Endothelial cell of umbilical vein (primary cell): ENCODE results near the gene ATAT1. TPM values are rescaled to one million over a fixed set of nuclear protein-coding genes. Genes with fewer than 3 reads are reported as not detected.

Experiments
- BruUV-seq: library from RNA; stranded (reverse); fragments of 400-500 nt; replicated peaks from 2 replicates; lab custom pipeline; 2021; lab: Mats Ljungman, UMichigan
- CTCF ChIA-PET: fragments of 300-600, 350-600 bp; sonication (Branson Sonifier 250); formaldehyde crosslinking; loops from one replicate; lab custom pipeline; 2021; ENCODE audit warnings: antibody characterized with exemption, inconsistent platforms; lab: Charles Lee
- POLR2A ChIA-PET: fragments of 300-600, 350-600 bp; sonication (Branson Sonifier 250); formaldehyde crosslinking; loops from one replicate; lab custom pipeline; 2021; ENCODE audit warnings: antibody characterized with exemption, inconsistent platforms; lab: Charles Lee
- DNase-seq: peaks from one replicate; pipeline ENCODE4 v3.0.0-alpha.2; 2011; ENCODE audit warnings: low read depth, low spot score
- FAIRE-seq: peaks from 2 replicates; lab custom pipeline; 2011; peaks lifted over from hg19 to GRCh38; lab: Jason Lieb, UNC
- H2AFZ ChIP-seq: 2 replicates; pipeline ENCODE4 v1.6.0; 2012; ENCODE audit warnings: low read depth, low read length, control low read depth, inconsistent platforms
- H3K27ac ChIP-seq: 2 replicates; pipeline ENCODE4 v1.5.1; 2011; ENCODE audit warnings: low read depth, mild to moderate bottlenecking, control low read depth, low read length, moderate library complexity; ENCODE audit not compliant: insufficient read depth
- H3K27me3 ChIP-seq, 2 experiments: 2 replicates each; pipeline versions ENCODE4 v1.6.0 to v1.6.1; 2011; ENCODE audit warnings: low read length in 2 of 2, mixed read lengths in 1 of 2; ENCODE audit not compliant: control insufficient read depth in 2 of 2, insufficient read depth in 2 of 2
- H3K36me3 ChIP-seq, 2 experiments: 2 replicates in 1 of 2; 3 replicates in 1 of 2; pipeline ENCODE4 v1.5.1; 2011; ENCODE audit warnings: low read length in 2 of 2, mild to moderate bottlenecking in 1 of 2, moderate library complexity in 1 of 2; ENCODE audit not compliant: control insufficient read depth in 2 of 2, insufficient read depth in 2 of 2; ENCODE audit errors: extremely low read depth in 1 of 2
- H3K4me1 ChIP-seq: 3 replicates; pipeline ENCODE4 v1.5.1; 2011; ENCODE audit warnings: mild to moderate bottlenecking, low read length; ENCODE audit not compliant: control insufficient read depth, insufficient read depth; ENCODE audit errors: extremely low read depth
- H3K4me2 ChIP-seq: 2 replicates; pipeline ENCODE4 v1.6.1; 2011; ENCODE audit warnings: low read length, control low read depth, mixed read lengths; ENCODE audit not compliant: insufficient read depth
- H3K4me3 ChIP-seq, 3 experiments: fragments of 200-600 bp in 1 of 3; sonication (generic), shearing (Covaris generic) in 1 of 3; replicated peaks in 1 of 3; 2 replicates each; pipeline ENCODE4 v1.5.1; 2011 to 2016; ENCODE audit warnings: control low read depth in 3 of 3, low read length in 3 of 3, mild to moderate bottlenecking in 2 of 3, inconsistent platforms in 1 of 3, low read depth in 1 of 3, moderate library complexity in 1 of 3; ENCODE audit not compliant: insufficient read depth in 1 of 3
- H3K79me2 ChIP-seq: 2 replicates; pipeline ENCODE4 v1.6.0; 2012; ENCODE audit warnings: low read length, inconsistent platforms; ENCODE audit not compliant: control insufficient read depth, insufficient read depth
- H3K9ac ChIP-seq: replicated peaks from 2 replicates; pipeline ENCODE3; 2011; ENCODE audit warnings: low read length, control low read depth; ENCODE audit not compliant: insufficient read depth; ENCODE audit errors: extremely low read depth
- H3K9me1 ChIP-seq: replicated peaks from 3 replicates; pipeline ENCODE4 v1.6.0; 2011; ENCODE audit warnings: mild to moderate bottlenecking, low read length; ENCODE audit not compliant: control insufficient read depth, insufficient read depth; ENCODE audit errors: extremely low read depth
- H3K9me3 ChIP-seq: replicated peaks from 2 replicates; pipeline ENCODE4 v1.5.1; 2012; ENCODE audit warnings: low read length, inconsistent platforms; ENCODE audit not compliant: control insufficient read depth, insufficient read depth
- H4K20me1 ChIP-seq: replicated peaks from 2 replicates; pipeline ENCODE3; 2011; ENCODE audit warnings: mild to moderate bottlenecking, low read length; ENCODE audit not compliant: control insufficient read depth, insufficient read depth; ENCODE audit errors: extremely low read depth
- EZH2 ChIP-seq: IDR thresholded peaks from 2 replicates; pipeline ENCODE4 v1.6.1; 2012; ENCODE audit warnings: borderline replicate concordance, low read depth, mild to moderate bottlenecking, moderate library complexity, low read length, inconsistent platforms; ENCODE audit not compliant: severe bottlenecking
- FOS ChIP-seq: IDR thresholded peaks from 2 replicates; pipeline ENCODE4 v1.6.1; 2011; ENCODE audit warnings: mild to moderate bottlenecking, low read length, moderate library complexity, borderline replicate concordance; ENCODE audit not compliant: insufficient read depth
- GATA2 ChIP-seq: IDR thresholded peaks from 2 replicates; pipeline ENCODE4 v1.7.0; 2011; ENCODE audit warnings: low read depth, mild to moderate bottlenecking, moderate library complexity, mixed read lengths, low read length; ENCODE audit not compliant: insufficient read length, insufficient read depth
- JUN ChIP-seq: IDR thresholded peaks from 2 replicates; pipeline ENCODE4 v1.6.1; 2011; ENCODE audit warnings: borderline replicate concordance, low read depth; ENCODE audit not compliant: insufficient read length, insufficient read depth
- MYC ChIP-seq: IDR thresholded peaks from one replicate; pipeline ENCODE4 v1.6.1; 2011; ENCODE audit warnings: mild to moderate bottlenecking, low read depth, low read length
- POLR2A ChIP-seq: IDR thresholded peaks from 2 replicates; pipeline ENCODE4 v1.6.1; 2012; ENCODE audit warnings: low read depth, mild to moderate bottlenecking, control low read depth, low read length
- POLR2AphosphoS5 ChIP-seq: IDR thresholded peaks from 2 replicates; pipeline ENCODE4 v1.6.1; 2012; ENCODE audit warnings: low read depth, mild to moderate bottlenecking, control low read depth, low read length, moderate library complexity; ENCODE audit not compliant: insufficient read depth
- dilution Hi-C: fragments of 300-500 bp; cut with MboI; formaldehyde crosslinking; loops from one replicate; pipeline ENCODE4 v1.15.0; 2019; ENCODE audit warnings: low sequenced_read_pairs; ENCODE audit not compliant: extremely low pct_ligation_motif_present
- intact Hi-C: fragments of 100-400 bp; cut with micrococcal nuclease; formaldehyde crosslinking; loops from one replicate; pipeline ENCODE4 v1.10.0; 2022
- polyA plus RNA-seq, 4 experiments: library from polyadenylated mRNA; depleted of rRNA in 3 of 4; stranded (reverse) in 3 of 4; unstranded in 1 of 4; fragments of >200 nt; gene quantifications; 2 replicates each; pipeline versions ENCODE4 v1.2.1 to v1.2.3, GENCODE V29; 2011 to 2012; ENCODE audit warnings: missing spikeins in 1 of 4
- total RNA-seq: library from RNA; stranded (reverse); gene quantifications from 2 replicates; pipeline ENCODE4 v1.2.3, GENCODE V29; 2021
- TF ChIP-seq, protein P1 (sequence below): IDR thresholded peaks from 2 replicates; pipeline ENCODE4 v1.6.1; 2011; ENCODE audit not compliant: insufficient read depth, insufficient read length
- TF ChIP-seq, protein P2 (sequence below), 2 donors: IDR thresholded peaks; 1 replicate in 1 of 2; 2 replicates in 1 of 2; pipeline ENCODE4 v1.5.1; 2011; ENCODE audit warnings: low read length in 2 of 2, mild to moderate bottlenecking in 2 of 2, moderate library complexity in 2 of 2, control low read depth in 1 of 2, inconsistent platforms in 1 of 2, low read depth in 1 of 2; ENCODE audit not compliant: insufficient read depth in 1 of 2; ENCODE audit errors: extremely low read depth in 1 of 2

Gene ATAT1
- total and polyA plus RNA-seq, 2 donors (not counting 3 experiments of a cell fraction or from before 2014, with no cell fraction given), result 17.4 to 18.4 TPM

DNA sequence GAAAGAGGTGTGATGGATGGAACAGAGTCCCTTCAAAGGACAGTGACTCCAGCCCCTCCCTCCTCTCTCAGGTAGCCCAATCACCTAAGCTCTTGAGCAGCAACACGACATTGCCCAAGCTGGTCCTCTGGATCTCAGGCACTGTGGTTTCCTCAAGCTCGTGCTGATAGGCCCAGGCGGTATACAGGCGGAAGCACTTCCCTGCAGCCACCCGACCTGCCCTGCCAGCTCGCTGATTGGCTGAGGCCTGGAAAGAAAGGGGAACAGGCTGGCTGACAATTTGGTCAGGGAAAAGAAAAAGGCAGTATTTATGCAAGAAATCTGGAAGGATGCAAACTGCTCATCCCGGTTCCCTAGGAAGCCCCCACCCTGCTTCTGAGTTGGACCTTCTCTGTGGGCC is 29.8 kb downstream of the ATAT1 start:
- dilution Hi-C loops, result no loop called here
- ChIA-PET CTCF (interaction anchor here (0.5 to 1.1 kb wide), 3 partner anchors 8 to 74 kb away, joined by 3 read pairs; no protein-coding TSS in a partner anchor), POLR2A (no interaction called here)
- H3K4me1 ChIP-seq, result no peaks in the 10 kb centered on the region
- DNase-seq (no peak), FAIRE-seq (no peak)
- H3K36me3 ChIP-seq, result peaks cover 23 to 55% of the 10 kb centered on the region in 2 experiments
- no peak overlapping the region for H3K4me2 ChIP-seq
- H3K9me3 ChIP-seq, result no peaks in the 10 kb centered on the region
- no peak overlapping the region for H3K9ac ChIP-seq
- no peaks in the 10 kb centered on the region for H3K27me3 ChIP-seq
- intact Hi-C loops, result no loop called here
- TF ChIP-seq, protein P1, sequence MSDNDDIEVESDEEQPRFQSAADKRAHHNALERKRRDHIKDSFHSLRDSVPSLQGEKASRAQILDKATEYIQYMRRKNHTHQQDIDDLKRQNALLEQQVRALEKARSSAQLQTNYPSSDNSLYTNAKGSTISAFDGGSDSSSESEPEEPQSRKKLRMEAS, result no peak
- no peak for TF ChIP-seq GATA2
- no peak for TF ChIP-seq MYC
- TF ChIP-seq, protein P2, sequence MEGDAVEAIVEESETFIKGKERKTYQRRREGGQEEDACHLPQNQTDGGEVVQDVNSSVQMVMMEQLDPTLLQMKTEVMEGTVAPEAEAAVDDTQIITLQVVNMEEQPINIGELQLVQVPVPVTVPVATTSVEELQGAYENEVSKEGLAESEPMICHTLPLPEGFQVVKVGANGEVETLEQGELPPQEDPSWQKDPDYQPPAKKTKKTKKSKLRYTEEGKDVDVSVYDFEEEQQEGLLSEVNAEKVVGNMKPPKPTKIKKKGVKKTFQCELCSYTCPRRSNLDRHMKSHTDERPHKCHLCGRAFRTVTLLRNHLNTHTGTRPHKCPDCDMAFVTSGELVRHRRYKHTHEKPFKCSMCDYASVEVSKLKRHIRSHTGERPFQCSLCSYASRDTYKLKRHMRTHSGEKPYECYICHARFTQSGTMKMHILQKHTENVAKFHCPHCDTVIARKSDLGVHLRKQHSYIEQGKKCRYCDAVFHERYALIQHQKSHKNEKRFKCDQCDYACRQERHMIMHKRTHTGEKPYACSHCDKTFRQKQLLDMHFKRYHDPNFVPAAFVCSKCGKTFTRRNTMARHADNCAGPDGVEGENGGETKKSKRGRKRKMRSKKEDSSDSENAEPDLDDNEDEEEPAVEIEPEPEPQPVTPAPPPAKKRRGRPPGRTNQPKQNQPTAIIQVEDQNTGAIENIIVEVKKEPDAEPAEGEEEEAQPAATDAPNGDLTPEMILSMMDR (IDR thresholded peaks at IDR 0.05; ENCODE audit: extremely low read depth in 1 of 2, insufficient read depth in 1 of 2, low read depth in 1 of 2, low read length in 2 of 2), result no peak
- H4K20me1 ChIP-seq, result no peaks in the 10 kb centered on the region
- H3K27ac ChIP-seq, result no peak overlapping the region
- no peak overlapping the region for H2AFZ ChIP-seq
- H3K4me3 ChIP-seq, result no peak overlapping the region
- H3K79me2 ChIP-seq, result no peaks in the 10 kb centered on the region
- no TSS peak for BruUV-seq
- H3K9me1 ChIP-seq, result no peaks in the 10 kb centered on the region

DNA sequence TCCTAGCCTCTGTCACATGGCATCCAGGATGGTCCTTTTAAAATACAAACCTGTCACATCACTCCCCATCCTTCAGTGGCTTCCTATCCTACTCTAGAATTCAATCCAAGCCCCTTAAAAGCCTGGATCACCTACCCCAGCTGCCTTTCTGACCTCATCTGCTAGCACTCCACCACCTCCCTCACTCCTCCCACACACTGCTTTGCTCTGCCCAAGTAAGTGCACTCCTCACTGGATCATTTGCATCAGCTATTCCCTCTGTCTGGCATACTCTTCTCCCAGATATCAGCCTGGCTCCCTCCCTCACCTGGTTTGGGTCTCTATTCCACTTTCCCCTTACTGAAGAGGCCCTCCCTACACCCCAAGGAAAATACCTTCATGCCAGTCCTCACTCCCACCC is 30.8 kb downstream of the ATAT1 start:
- H3K36me3 ChIP-seq, result peaks cover 26 to 62% of the 10 kb centered on the region in 2 experiments
- H3K4me2 ChIP-seq, result no peak overlapping the region
- intact Hi-C loops, result no loop called here
- no peaks in the 10 kb centered on the region for H3K9me3 ChIP-seq
- H4K20me1 ChIP-seq, result no peaks in the 10 kb centered on the region
- H3K4me3 ChIP-seq, result no peak overlapping the region
- H3K9ac ChIP-seq, result no peak overlapping the region
- BruUV-seq, result no TSS peak
- FAIRE-seq, result no peak
- CTCF ChIA-PET, result no interaction called here
- no peaks in the 10 kb centered on the region for H3K9me1 ChIP-seq
- H3K27ac ChIP-seq, result no peak overlapping the region
- POLR2A ChIA-PET, result no interaction called here
- H2AFZ ChIP-seq, result no peak overlapping the region
- no peak for DNase-seq
- no peaks in the 10 kb centered on the region for H3K27me3 ChIP-seq
- no peaks in the 10 kb centered on the region for H3K79me2 ChIP-seq
- dilution Hi-C loops, result no loop called here
- TF ChIP-seq, protein P2 (IDR thresholded peaks at IDR 0.05; ENCODE audit: extremely low read depth in 1 of 2, insufficient read depth in 1 of 2, low read depth in 1 of 2, low read length in 2 of 2), result no peak
- TF ChIP-seq EZH2 (no peak), POLR2A (no peak), FOS (no peak), JUN (no peak), GATA2 (no peak), POLR2AphosphoS5 (no peak), MYC (no peak)
- TF ChIP-seq, protein P1, result no peak
- no peaks in the 10 kb centered on the region for H3K4me1 ChIP-seq
